Measurements from ENCODE around the gene STAT3. TPM values are rescaled to one million over a fixed set of nuclear protein-coding genes. Genes with fewer than 3 reads are reported as not detected.
A peak's percentile ranks its signal among the peaks of the same experiment; 100 is the strongest.

The STAT3 gene
- total and polyA plus RNA-seq, 9 of the 15 experiments (the other 6 are each of a cell fraction or from before 2014, with no cell fraction given): 90.0 to 179 (median 114) TPM

- TF ChIP-seq UBTF (IDR thresholded peaks at IDR 0.05; ENCODE audit: borderline replicate concordance in 1 of 2, low read depth in 2 of 2, low read length in 2 of 2) (peak in 1 of 2 experiments; percentile 43; a peak in 1 of 4 replicates), ZNF232 (CRISPR knock-in tag; IDR thresholded peaks at IDR 0.05) (no peak), ETV5 (CRISPR knock-in tag; IDR thresholded peaks at IDR 0.05; ENCODE audit: low read depth) (no peak), SIN3B (IDR thresholded peaks at IDR 0.05; ENCODE audit: low read depth) (0 out of 2 replicates have a peak, but pooled peaks have one; percentile 16), ZNF175 (CRISPR knock-in tag; IDR thresholded peaks at IDR 0.05; ENCODE audit: low read depth) (peak; percentile 72; the same call in 1 of the 2 replicates), ZNF408 (CRISPR knock-in tag; IDR thresholded peaks at IDR 0.05; ENCODE audit: low read depth) (no peak), ZNF124 (CRISPR knock-in tag; IDR thresholded peaks at IDR 0.05) (no peak)
Measured at GRCh38 chr17:42276359-42276608, 112.0 kb downstream of the STAT3 start, which contains the start of gene STAT5B (continued).

GRCh38 chr17:42275527-42276358 is 112.5 kb downstream of the STAT3 start:
- H3K4me2 ChIP-seq (ENCODE audit: insufficient read depth, low read length): peak overlapping the region; percentile 95
- no peaks in the 10 kb centered on the region for H3K9me1 ChIP-seq (ENCODE audit: control insufficient read depth, insufficient read depth, low read length)
- peak; percentile 77 for FAIRE-seq
- DNase-seq (ENCODE audit: extremely low read depth in 1 of 4, low spot score in 3 of 4): peak; percentile 47 to 90 (median 60)
- H3K27ac ChIP-seq (ENCODE audit: extremely low read depth, low read depth, low read length): peak overlapping the region; percentile 93
- H4K20me1 ChIP-seq (replicated peaks; ENCODE audit: control insufficient read depth, insufficient read depth, low read length): no peaks in the 10 kb centered on the region
- under 1% methylated on average over 43 of the region's 82 CpGs for WGBS (ENCODE audit: insufficient coverage, low coverage, missing lambda C conversion rate)
- no peaks in the 10 kb centered on the region for H3K27me3 ChIP-seq (ENCODE audit: control insufficient read depth in 2 of 2, insufficient read depth in 2 of 2, low read length in 2 of 2)
- peaks cover 11 to 22% of the 10 kb centered on the region in 2 experiments; a peak in 4 of 5 replicates for H3K4me1 ChIP-seq (replicated peaks in 1 of 2; ENCODE audit: control insufficient read depth in 2 of 2, insufficient read depth in 2 of 2, low read length in 2 of 2)
- peaks cover 36% of the 10 kb centered on the region for H3K36me3 ChIP-seq (ENCODE audit: control insufficient read depth, insufficient read depth, low read length)
- intact Hi-C loops (cut with micrococcal nuclease): loop anchor here (1.0 kb wide), 1 partner anchor 37 kb away; no protein-coding TSS in a partner anchor
- peak overlapping the region; percentile 81 for H3K4me3 ChIP-seq
- in situ Hi-C loops (cut with MboI): no loop called here
- no peaks in the 10 kb centered on the region for H3K9me3 ChIP-seq (replicated peaks; ENCODE audit: control insufficient read depth, insufficient read depth, low read depth, low read length)
- ATAC-seq: peak; percentile 36
- no peak overlapping the region for H2AFZ ChIP-seq (ENCODE audit: low read depth, low read length)
- H3K9ac ChIP-seq (ENCODE audit: insufficient read depth in 1 of 2, low read depth in 2 of 2, low read length in 2 of 2): peak overlapping the region; percentile 84 to 95
- no TSS peak for BruUV-seq (replicated peaks)
- CTCF ChIA-PET (ENCODE audit: low intra/inter-chr PET ratio): no interaction called here
- POLR2A ChIA-PET: interaction anchor here (0.5 to 2.5 kb wide), 14 partner anchors 9 to 1949 kb away, joined by 3 to 11 read pairs (median 4); partner anchors contain the start of genes STAT3 and STAT5A
- H3K79me2 ChIP-seq (ENCODE audit: control insufficient read depth, insufficient read depth, low read length): peaks cover 82% of the 10 kb centered on the region
- TF ChIP-seq ZNF551 (CRISPR knock-in tag; IDR thresholded peaks at IDR 0.05) (no peak), RBM34 (IDR thresholded peaks at IDR 0.05; ENCODE audit: borderline replicate concordance, insufficient read depth, low read length) (no peak), EP400 (IDR thresholded peaks at IDR 0.05) (peak; percentile 61), E4F1 (CRISPR knock-in tag; IDR thresholded peaks at IDR 0.05; ENCODE audit: borderline replicate concordance) (0 out of 2 replicates have a peak, but pooled peaks have one; percentile 15), STAT5A (IDR thresholded peaks at IDR 0.05; ENCODE audit: borderline replicate concordance, low read length) (peak; percentile 7; the same call in 1 of the 2 replicates), CHCHD3 (CRISPR knock-in tag; IDR thresholded peaks at IDR 0.05) (no peak), ZNF77 (CRISPR knock-in tag; IDR thresholded peaks at IDR 0.05) (no peak), JUN (IDR thresholded peaks at IDR 0.05; ENCODE audit: borderline replicate concordance, low read depth, low read length) (no peak), JUN (CRISPR knock-in tag; IDR thresholded peaks at IDR 0.05; ENCODE audit: borderline replicate concordance) (no peak)
